Vagina (tissue), 2 donors: ENCODE results near the gene ARHGAP21. TPM values are rescaled to one million over a fixed set of nuclear protein-coding genes. Genes with fewer than 3 reads are reported as not detected.

Source experiments
- DNase-seq, 2 donors: peaks; one replicate each; pipeline ENCODE4 v3.0.0-alpha.2; 2017; ENCODE audit errors: extremely low spot score in 2 of 2
- H3K27ac ChIP-seq: fragments of 200-600 bp; sonication (generic); one replicate; pipeline ENCODE4 v1.5.1; 2019
- H3K27me3 ChIP-seq: fragments of 200-600 bp; sonication (generic); one replicate; pipeline ENCODE4 v1.5.1; 2019
- H3K36me3 ChIP-seq, 2 donors: fragments of 200-600 bp; sonication (generic); one replicate each; pipeline ENCODE4 v1.5.1; 2017 to 2019
- H3K4me1 ChIP-seq: fragments of 200-600 bp; sonication (generic); one replicate; pipeline ENCODE4 v1.5.1; 2019
- H3K4me3 ChIP-seq, 2 donors: fragments of 200-600 bp; sonication (generic); 1 replicate in 1 of 2; 2 replicates in 1 of 2; pipeline ENCODE4 v1.5.1; 2016 to 2019
- H3K9me3 ChIP-seq: fragments of 200-600 bp; sonication (generic); one replicate; pipeline ENCODE4 v1.5.1; 2019
- CTCF ChIP-seq, 3 experiments: fragments of 450-650 bp in 2 of 3; fragments of 200-600 bp in 1 of 3; sonication (generic) in 1 of 3; IDR thresholded peaks; one replicate each; pipeline ENCODE4 v1.5.1; 2017 to 2019; ENCODE audit warnings: antibody characterized with exemption in 3 of 3, mild to moderate bottlenecking in 2 of 3, moderate library complexity in 2 of 3
- POLR2A ChIP-seq, 2 donors: fragments of 450-650 bp; IDR thresholded peaks; one replicate each; pipeline ENCODE4 v1.6.1; 2017; ENCODE audit warnings: antibody characterized with exemption in 2 of 2, mild to moderate bottlenecking in 2 of 2, moderate library complexity in 2 of 2
- POLR2AphosphoS5 ChIP-seq, 2 donors: sonication (generic); formaldehyde crosslinking; IDR thresholded peaks; one replicate each; pipeline ENCODE4 v1.9.0; 2017; ENCODE audit warnings: antibody characterized with exemption in 2 of 2, mild to moderate bottlenecking in 2 of 2, low read depth in 1 of 2; ENCODE audit not compliant: insufficient read depth in 1 of 2
- intact Hi-C: fragments of 100-400 bp; cut with DNase I; formaldehyde crosslinking; loops from one replicate; pipeline ENCODE4 v1.15.1; 2023
- total RNA-seq: library from RNA; depleted of rRNA; stranded (reverse); fragments of >200 nt; gene quantifications from one replicate; pipeline ENCODE4 v1.2.3, GENCODE V29; 2016

ARHGAP21 gene
- total RNA-seq, 1 donor from 2014 or later = 43.0 TPM

GRCh38 chr10:24680647-24681524, 42.8 kb downstream of the ARHGAP21 start:
- Histone ChIP-seq H3K4me3 (no peak overlapping the region), H3K27me3 (no peaks in the 10 kb centered on the region), H3K27ac (no peak overlapping the region), H3K9me3 (no peaks in the 10 kb centered on the region), H3K4me1 (peaks cover 37% of the 10 kb centered on the region), H3K36me3 (no peaks in the 10 kb centered on the region)
- intact Hi-C loops = no loop called here
- DNase-seq = no peak
- no peak for TF ChIP-seq POLR2AphosphoS5 (IDR thresholded peaks at IDR 0.05; ENCODE audit: insufficient read depth in 1 of 2, low read depth in 1 of 2)
- TF ChIP-seq POLR2A (IDR thresholded peaks at IDR 0.05) = no peak
- no peak for TF ChIP-seq CTCF (IDR thresholded peaks at IDR 0.05)

GRCh38 chr10:24678757-24679156, 44.9 kb downstream of the ARHGAP21 start:
- Histone ChIP-seq H3K36me3 (no peaks in the 10 kb centered on the region), H3K4me1 (peaks cover 29% of the 10 kb centered on the region), H3K4me3 (no peak overlapping the region), H3K9me3 (no peaks in the 10 kb centered on the region), H3K27ac (no peak overlapping the region), H3K27me3 (no peaks in the 10 kb centered on the region)
- TF ChIP-seq CTCF (IDR thresholded peaks at IDR 0.05) (no peak), POLR2AphosphoS5 (IDR thresholded peaks at IDR 0.05; ENCODE audit: insufficient read depth in 1 of 2, low read depth in 1 of 2) (no peak), POLR2A (IDR thresholded peaks at IDR 0.05) (no peak)
- intact Hi-C loops = no loop called here
- DNase-seq = no peak

- DNase-seq = no peak
- Histone ChIP-seq H3K4me1 (peaks cover 2% of the 10 kb centered on the region), H3K36me3 (no peaks in the 10 kb centered on the region), H3K27me3 (no peaks in the 10 kb centered on the region), H3K4me3 (no peak overlapping the region), H3K27ac (no peak overlapping the region), H3K9me3 (no peaks in the 10 kb centered on the region)
- TF ChIP-seq CTCF (IDR thresholded peaks at IDR 0.05) (no peak), POLR2AphosphoS5 (IDR thresholded peaks at IDR 0.05; ENCODE audit: insufficient read depth in 1 of 2, low read depth in 1 of 2) (no peak), POLR2A (IDR thresholded peaks at IDR 0.05) (no peak)
- intact Hi-C loops = no loop called here
Observed at GRCh38 chr10:24674892-24675632, 48.6 kb downstream of the ARHGAP21 start.

GRCh38 chr10:24670964-24671670, 52.6 kb downstream of the ARHGAP21 start:
- H3K36me3 ChIP-seq = no peaks in the 10 kb centered on the region
- no peaks in the 10 kb centered on the region for H3K27me3 ChIP-seq
- intact Hi-C loops = no loop called here
- no peak overlapping the region for H3K4me3 ChIP-seq
- no peaks in the 10 kb centered on the region for H3K4me1 ChIP-seq
- no peaks in the 10 kb centered on the region for H3K9me3 ChIP-seq
- H3K27ac ChIP-seq = no peak overlapping the region
- DNase-seq = no peak
- TF ChIP-seq CTCF (IDR thresholded peaks at IDR 0.05) = no peak
- no peak for TF ChIP-seq POLR2AphosphoS5 (IDR thresholded peaks at IDR 0.05; ENCODE audit: insufficient read depth in 1 of 2, low read depth in 1 of 2)
- no peak for TF ChIP-seq POLR2A (IDR thresholded peaks at IDR 0.05)
